Neural cell (in vitro differentiated cells): Measurements from ENCODE around the gene PHOX2B. TPM values are rescaled to one million over a fixed set of nuclear protein-coding genes. Genes with fewer than 3 reads are reported as not detected.

Source experiments
- H2AFZ ChIP-seq: fragments of 200-600, 300-800 bp; sonication (generic), shearing (Covaris generic); 2 replicates; pipeline ENCODE4 v1.6.0; 2014; ENCODE audit warnings: low read depth, mild to moderate bottlenecking, antibody characterized with exemption, low read length, moderate library complexity
- H3F3A ChIP-seq: fragments of 200-600 bp; shearing (Covaris generic); 2 replicates; pipeline ENCODE4 v1.6.1; 2016; ENCODE audit warnings: mild to moderate bottlenecking, moderate library complexity, mixed read lengths, antibody characterized with exemption, low read length; ENCODE audit not compliant: insufficient read depth, poor library complexity, severe bottlenecking
- H3K27ac ChIP-seq: fragments of 200-600, 300-800 bp; sonication (generic), shearing (Covaris generic); 2 replicates; pipeline ENCODE4 v1.5.1; 2014; ENCODE audit warnings: mild to moderate bottlenecking, low read length, moderate library complexity
- H3K27me3 ChIP-seq: fragments of 300-800, 200-600 bp; sonication (generic), shearing (Covaris generic); 2 replicates; pipeline ENCODE4 v1.6.0; 2014; ENCODE audit warnings: mild to moderate bottlenecking, low read depth, low read length, moderate library complexity; ENCODE audit not compliant: insufficient read depth
- H3K36me3 ChIP-seq: fragments of 300-800, 200-600 bp; sonication (generic), shearing (Covaris generic); 2 replicates; pipeline ENCODE4 v1.5.1; 2014; ENCODE audit warnings: mild to moderate bottlenecking, antibody characterized with exemption, low read length, moderate library complexity; ENCODE audit not compliant: insufficient read depth
- H3K4me2 ChIP-seq: fragments of 300-800, 200-600 bp; sonication (generic), shearing (Covaris generic); 2 replicates; pipeline ENCODE4 v1.6.0; 2014; ENCODE audit warnings: mild to moderate bottlenecking, low read length
- H3K4me3 ChIP-seq: fragments of 300-800, 200-600 bp; sonication (generic), shearing (Covaris generic); 2 replicates; pipeline ENCODE4 v1.5.1; 2014; ENCODE audit warnings: mild to moderate bottlenecking, low read length, moderate library complexity
- H3K79me2 ChIP-seq: fragments of 200-600 bp; shearing (Covaris generic); replicated peaks from 2 replicates; pipeline ENCODE4 v1.6.0; 2014; ENCODE audit warnings: mild to moderate bottlenecking, low read length, moderate library complexity; ENCODE audit not compliant: insufficient read depth
- H3K9ac ChIP-seq: fragments of 300-800, 200-600 bp; sonication (generic), shearing (Covaris generic); 2 replicates; pipeline ENCODE4 v1.6.1; 2016; ENCODE audit warnings: mild to moderate bottlenecking, low read length, mixed read lengths
- H3K9me2 ChIP-seq: fragments of 200-600 bp; shearing (Covaris generic); 2 replicates; pipeline ENCODE4 v1.6.1; 2016; ENCODE audit warnings: mild to moderate bottlenecking, low read length, mixed read lengths; ENCODE audit not compliant: insufficient read depth
- H3K9me3 ChIP-seq: fragments of 200-600, 300-800 bp; sonication (generic), shearing (Covaris generic); 2 replicates; pipeline ENCODE4 v1.6.1; 2016; ENCODE audit warnings: mild to moderate bottlenecking, mixed run types, low read length, moderate library complexity, mixed read lengths
- H4K20me1 ChIP-seq: fragments of 200-600 bp; shearing (Covaris generic); 2 replicates; pipeline ENCODE4 v1.6.1; 2016; ENCODE audit warnings: mild to moderate bottlenecking, mixed run types; ENCODE audit not compliant: insufficient read depth
- CTCF ChIP-seq: fragments of 450-650 bp; IDR thresholded peaks from 2 replicates; pipeline ENCODE4 v1.5.1; 2014; ENCODE audit warnings: antibody characterized with exemption, mild to moderate bottlenecking, moderate library complexity; ENCODE audit not compliant: poor library complexity, severe bottlenecking
- EP300 ChIP-seq: fragments of 450-650 bp; conservative IDR thresholded peaks from 2 replicates; pipeline ENCODE4 v1.6.1; 2014; ENCODE audit warnings: antibody characterized with exemption, mild to moderate bottlenecking, moderate library complexity; ENCODE audit not compliant: poor library complexity, severe bottlenecking
- EZH2 ChIP-seq: fragments of 200-600, 300-800 bp; shearing (Covaris generic), sonication (generic); IDR thresholded peaks from 2 replicates; pipeline ENCODE4 v1.6.1; 2014; ENCODE audit warnings: antibody characterized with exemption, low read length, borderline replicate concordance, mild to moderate bottlenecking; ENCODE audit not compliant: insufficient read depth, poor library complexity, severe bottlenecking
- MXI1 ChIP-seq: fragments of 450-650 bp; conservative IDR thresholded peaks from 2 replicates; pipeline ENCODE4 v1.6.1; 2014; ENCODE audit warnings: antibody characterized with exemption, mild to moderate bottlenecking; ENCODE audit not compliant: poor library complexity, severe bottlenecking
- POLR2AphosphoS5 ChIP-seq: IDR thresholded peaks from 2 replicates; pipeline ENCODE4 v1.6.1; 2012
- RAD21 ChIP-seq: fragments of 450-650 bp; conservative IDR thresholded peaks from 2 replicates; pipeline ENCODE4 v1.6.1; 2014; ENCODE audit warnings: antibody characterized with exemption, mild to moderate bottlenecking, moderate library complexity
- SMC3 ChIP-seq: fragments of 450-650 bp; conservative IDR thresholded peaks from 2 replicates; pipeline ENCODE4 v1.6.1; 2014; ENCODE audit warnings: antibody characterized with exemption, mild to moderate bottlenecking, moderate library complexity; ENCODE audit not compliant: poor library complexity
- TAF1 ChIP-seq: IDR thresholded peaks from 2 replicates; pipeline ENCODE4 v1.6.1; 2012; ENCODE audit warnings: low read depth
- polyA plus RNA-seq: library from polyadenylated mRNA; depleted of rRNA; stranded (reverse); fragments of >200 nt; gene quantifications from 2 replicates; pipeline ENCODE4 v1.2.3, GENCODE V29; 2014
- TF ChIP-seq, protein P1 (sequence below): IDR thresholded peaks from 2 replicates; pipeline ENCODE4 v1.6.1; 2012; ENCODE audit warnings: borderline replicate concordance

The PHOX2B gene
- polyA plus RNA-seq, 1 donor from 2014 or later, result not detected

DNA sequence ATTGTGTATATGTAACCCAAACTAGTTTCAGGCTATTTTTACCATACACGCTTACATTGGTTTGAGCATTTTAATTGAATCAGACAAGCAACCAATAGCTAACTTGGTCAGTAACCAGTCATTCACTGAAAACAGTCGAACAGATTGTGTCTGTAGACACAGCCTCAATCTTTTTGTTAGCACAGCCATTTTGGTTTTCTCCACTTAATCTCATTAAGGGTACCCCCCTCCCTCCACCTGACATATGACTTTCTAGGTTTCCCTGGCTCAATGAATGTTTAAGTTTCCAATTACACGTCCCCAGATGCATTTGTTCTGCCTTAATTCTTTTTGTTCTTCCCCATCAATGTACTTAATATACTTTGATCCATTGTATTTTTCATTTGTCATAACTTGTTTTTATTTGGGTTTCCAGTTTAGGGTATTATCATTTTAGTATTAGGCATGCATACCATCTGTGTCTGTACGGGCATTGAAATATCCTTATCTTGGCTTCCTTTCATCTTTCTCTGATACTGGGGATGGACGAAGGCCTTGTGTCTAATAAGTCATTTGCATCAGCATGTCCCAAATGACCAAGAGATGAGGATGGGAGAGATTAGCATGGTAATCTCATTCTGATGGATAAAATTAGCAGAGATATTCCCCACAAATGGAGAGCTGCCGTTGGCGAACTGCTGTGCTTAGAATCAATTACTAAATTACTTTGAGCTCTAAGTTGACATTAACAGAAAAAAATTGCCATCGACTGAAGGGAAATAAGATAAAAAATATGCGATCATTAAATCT is 35.9 kb upstream of the PHOX2B start:
- no peaks in the 10 kb centered on the region for H3F3A ChIP-seq
- TF ChIP-seq POLR2AphosphoS5, result no peak
- no peak for TF ChIP-seq CTCF
- no peak for TF ChIP-seq EP300
- TF ChIP-seq SMC3, result no peak
- no peak for TF ChIP-seq TAF1
- TF ChIP-seq, protein P1, sequence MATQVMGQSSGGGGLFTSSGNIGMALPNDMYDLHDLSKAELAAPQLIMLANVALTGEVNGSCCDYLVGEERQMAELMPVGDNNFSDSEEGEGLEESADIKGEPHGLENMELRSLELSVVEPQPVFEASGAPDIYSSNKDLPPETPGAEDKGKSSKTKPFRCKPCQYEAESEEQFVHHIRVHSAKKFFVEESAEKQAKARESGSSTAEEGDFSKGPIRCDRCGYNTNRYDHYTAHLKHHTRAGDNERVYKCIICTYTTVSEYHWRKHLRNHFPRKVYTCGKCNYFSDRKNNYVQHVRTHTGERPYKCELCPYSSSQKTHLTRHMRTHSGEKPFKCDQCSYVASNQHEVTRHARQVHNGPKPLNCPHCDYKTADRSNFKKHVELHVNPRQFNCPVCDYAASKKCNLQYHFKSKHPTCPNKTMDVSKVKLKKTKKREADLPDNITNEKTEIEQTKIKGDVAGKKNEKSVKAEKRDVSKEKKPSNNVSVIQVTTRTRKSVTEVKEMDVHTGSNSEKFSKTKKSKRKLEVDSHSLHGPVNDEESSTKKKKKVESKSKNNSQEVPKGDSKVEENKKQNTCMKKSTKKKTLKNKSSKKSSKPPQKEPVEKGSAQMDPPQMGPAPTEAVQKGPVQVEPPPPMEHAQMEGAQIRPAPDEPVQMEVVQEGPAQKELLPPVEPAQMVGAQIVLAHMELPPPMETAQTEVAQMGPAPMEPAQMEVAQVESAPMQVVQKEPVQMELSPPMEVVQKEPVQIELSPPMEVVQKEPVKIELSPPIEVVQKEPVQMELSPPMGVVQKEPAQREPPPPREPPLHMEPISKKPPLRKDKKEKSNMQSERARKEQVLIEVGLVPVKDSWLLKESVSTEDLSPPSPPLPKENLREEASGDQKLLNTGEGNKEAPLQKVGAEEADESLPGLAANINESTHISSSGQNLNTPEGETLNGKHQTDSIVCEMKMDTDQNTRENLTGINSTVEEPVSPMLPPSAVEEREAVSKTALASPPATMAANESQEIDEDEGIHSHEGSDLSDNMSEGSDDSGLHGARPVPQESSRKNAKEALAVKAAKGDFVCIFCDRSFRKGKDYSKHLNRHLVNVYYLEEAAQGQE, result no peak
- TF ChIP-seq RAD21, result no peak
- no peak for TF ChIP-seq EZH2
- TF ChIP-seq MXI1, result no peak
- H3K4me3 ChIP-seq, result no peak overlapping the region
- H3K9me2 ChIP-seq, result no peaks in the 10 kb centered on the region
- no peaks in the 10 kb centered on the region for H3K27me3 ChIP-seq
- no peaks in the 10 kb centered on the region for H4K20me1 ChIP-seq
- no peak overlapping the region for H3K27ac ChIP-seq
- no peak overlapping the region for H3K4me2 ChIP-seq
- no peak overlapping the region for H2AFZ ChIP-seq
- H3K36me3 ChIP-seq, result no peaks in the 10 kb centered on the region
- no peaks in the 10 kb centered on the region for H3K9me3 ChIP-seq
- H3K79me2 ChIP-seq, result no peaks in the 10 kb centered on the region
- H3K9ac ChIP-seq, result no peak overlapping the region

GRCh38 chr4:41776466-41776865 is 27.9 kb upstream of the PHOX2B start:
- H3K9me3 ChIP-seq, result no peaks in the 10 kb centered on the region
- no peaks in the 10 kb centered on the region for H3K36me3 ChIP-seq
- TF ChIP-seq MXI1 (no peak), POLR2AphosphoS5 (no peak), EP300 (no peak), EZH2 (no peak), SMC3 (no peak), TAF1 (no peak), CTCF (no peak), RAD21 (no peak)
- TF ChIP-seq, protein P1, result no peak
- no peak overlapping the region for H3K4me2 ChIP-seq
- H3K9me2 ChIP-seq, result no peaks in the 10 kb centered on the region
- H4K20me1 ChIP-seq, result no peaks in the 10 kb centered on the region
- H3K27me3 ChIP-seq, result no peaks in the 10 kb centered on the region
- H3F3A ChIP-seq, result no peaks in the 10 kb centered on the region
- H3K27ac ChIP-seq, result no peak overlapping the region
- no peak overlapping the region for H2AFZ ChIP-seq
- no peak overlapping the region for H3K9ac ChIP-seq
- no peaks in the 10 kb centered on the region for H3K79me2 ChIP-seq
- no peak overlapping the region for H3K4me3 ChIP-seq
